ENCODE data around the gene KIRREL3. TPM values are rescaled to one million over a fixed set of nuclear protein-coding genes. Genes with fewer than 3 reads are reported as not detected.

KIRREL3 gene
- total and polyA plus RNA-seq, 3 experiments from 2014 or later, result not detected

GRCh38 chr11:126927623-126928022 lies 72.9 kb downstream of the KIRREL3 start:
- no peaks in the 10 kb centered on the region for H3K4me1 ChIP-seq (ENCODE audit: insufficient read depth, low read length)
- no peaks in the 10 kb centered on the region for H3K9me3 ChIP-seq (ENCODE audit: low read length)
- H3K4me3 ChIP-seq (ENCODE audit: low read length), result no peak overlapping the region
- Mint-ChIP-seq H3K27ac (peak overlapping the region in 1 of 8 donors; percentile 4), H3K36me3 (no peaks in the 10 kb centered on the region), H3K27me3 (peaks cover 6 to 7% of the 10 kb centered on the region in 2 donors), H3K9me3 (peaks cover 0 to 2% (median 0%) of the 10 kb centered on the region in 5 donors), H3K4me1 (no peaks in the 10 kb centered on the region), H3K4me3 (no peak overlapping the region)
- H3K27me3 ChIP-seq (ENCODE audit: insufficient read depth, low read length, poor library complexity, severe bottlenecking), result no peaks in the 10 kb centered on the region
- ChIA-PET CTCF (no interaction called here), POLR2A (no interaction called here)
- no peaks in the 10 kb centered on the region for H3K36me3 ChIP-seq (ENCODE audit: insufficient read depth, low read length)
- H3K27ac ChIP-seq (ENCODE audit: low read depth, low read length), result no peak overlapping the region
- DNase-seq, result no peak

- peaks cover 5 to 6% of the 10 kb centered on the region in 2 donors for H3K27me3 Mint-ChIP-seq
- Histone ChIP-seq H3K9me3 (ENCODE audit: low read length) (no peaks in the 10 kb centered on the region), H3K36me3 (ENCODE audit: insufficient read depth, low read length) (no peaks in the 10 kb centered on the region), H3K27me3 (ENCODE audit: insufficient read depth, low read length, poor library complexity, severe bottlenecking) (no peaks in the 10 kb centered on the region), H3K4me3 (ENCODE audit: low read length) (no peak overlapping the region), H3K27ac (ENCODE audit: low read depth, low read length) (no peak overlapping the region), H3K4me1 (ENCODE audit: insufficient read depth, low read length) (no peaks in the 10 kb centered on the region)
- peaks cover 0 to 2% (median 0%) of the 10 kb centered on the region in 5 donors for H3K9me3 Mint-ChIP-seq
- no peaks in the 10 kb centered on the region for H3K36me3 Mint-ChIP-seq
- H3K27ac Mint-ChIP-seq, result no peak overlapping the region
- no peak overlapping the region for H3K4me3 Mint-ChIP-seq
- DNase-seq, result no peak
- CTCF ChIA-PET, result no interaction called here
- no peaks in the 10 kb centered on the region for H3K4me1 Mint-ChIP-seq
- POLR2A ChIA-PET, result no interaction called here
These were observed 74.2 kb downstream of the KIRREL3 start for GRCh38 chr11:126926376-126926791.

GRCh38 chr11:126925321-126926093 lies 75.1 kb downstream of the KIRREL3 start:
- H3K27me3 ChIP-seq (ENCODE audit: insufficient read depth, low read length, poor library complexity, severe bottlenecking), result no peaks in the 10 kb centered on the region
- H3K4me3 Mint-ChIP-seq, result no peak overlapping the region
- no peak overlapping the region for H3K4me3 ChIP-seq (ENCODE audit: low read length)
- H3K9me3 Mint-ChIP-seq, result peaks cover 0 to 2% (median 0%) of the 10 kb centered on the region in 5 donors
- peaks cover 5 to 6% of the 10 kb centered on the region in 2 donors for H3K27me3 Mint-ChIP-seq
- POLR2A ChIA-PET, result no interaction called here
- no peaks in the 10 kb centered on the region for H3K4me1 Mint-ChIP-seq
- no peak for DNase-seq
- H3K27ac Mint-ChIP-seq, result no peak overlapping the region
- no peaks in the 10 kb centered on the region for H3K4me1 ChIP-seq (ENCODE audit: insufficient read depth, low read length)
- H3K36me3 Mint-ChIP-seq, result no peaks in the 10 kb centered on the region
- no peaks in the 10 kb centered on the region for H3K9me3 ChIP-seq (ENCODE audit: low read length)
- H3K36me3 ChIP-seq (ENCODE audit: insufficient read depth, low read length), result no peaks in the 10 kb centered on the region
- H3K27ac ChIP-seq (ENCODE audit: low read depth, low read length), result no peak overlapping the region
- CTCF ChIA-PET, result no interaction called here

GRCh38 chr11:126924376-126925040 lies 76.1 kb downstream of the KIRREL3 start:
- Histone ChIP-seq H3K4me1 (ENCODE audit: insufficient read depth, low read length) (no peaks in the 10 kb centered on the region), H3K9me3 (ENCODE audit: low read length) (no peaks in the 10 kb centered on the region), H3K27ac (ENCODE audit: low read depth, low read length) (no peak overlapping the region), H3K4me3 (ENCODE audit: low read length) (no peak overlapping the region), H3K27me3 (ENCODE audit: insufficient read depth, low read length, poor library complexity, severe bottlenecking) (no peaks in the 10 kb centered on the region), H3K36me3 (ENCODE audit: insufficient read depth, low read length) (no peaks in the 10 kb centered on the region)
- Mint-ChIP-seq H3K27ac (no peak overlapping the region), H3K27me3 (peaks cover 5 to 6% of the 10 kb centered on the region in 2 donors), H3K4me1 (no peaks in the 10 kb centered on the region), H3K9me3 (peaks cover 0 to 2% (median 0%) of the 10 kb centered on the region in 5 donors), H3K36me3 (no peaks in the 10 kb centered on the region), H3K4me3 (no peak overlapping the region)
- ChIA-PET POLR2A (no interaction called here), CTCF (no interaction called here)
- DNase-seq, result no peak

- no peak overlapping the region for H3K27ac ChIP-seq (ENCODE audit: low read depth, low read length)
- CTCF ChIA-PET, result no interaction called here
- no peaks in the 10 kb centered on the region for H3K36me3 ChIP-seq (ENCODE audit: insufficient read depth, low read length)
- no peak overlapping the region for H3K4me3 ChIP-seq (ENCODE audit: low read length)
- Mint-ChIP-seq H3K27me3 (peaks cover 2 to 3% of the 10 kb centered on the region in 2 donors), H3K36me3 (no peaks in the 10 kb centered on the region), H3K4me1 (no peaks in the 10 kb centered on the region), H3K9me3 (peaks cover 0 to 2% (median 0%) of the 10 kb centered on the region in 5 donors), H3K4me3 (no peak overlapping the region), H3K27ac (no peak overlapping the region)
- no peaks in the 10 kb centered on the region for H3K9me3 ChIP-seq (ENCODE audit: low read length)
- POLR2A ChIA-PET, result no interaction called here
- no peak for DNase-seq
- H3K27me3 ChIP-seq (ENCODE audit: insufficient read depth, low read length, poor library complexity, severe bottlenecking), result no peaks in the 10 kb centered on the region
- no peaks in the 10 kb centered on the region for H3K4me1 ChIP-seq (ENCODE audit: insufficient read depth, low read length)
These were observed 79.7 kb downstream of the KIRREL3 start for GRCh38 chr11:126920833-126921232.

- H3K4me1 Mint-ChIP-seq, result no peaks in the 10 kb centered on the region
- POLR2A ChIA-PET, result no interaction called here
These were observed 81.3 kb downstream of the KIRREL3 start for GRCh38 chr11:126919147-126919823.

GRCh38 chr11:126918556-126918955 lies 82.0 kb downstream of the KIRREL3 start:
- POLR2A ChIA-PET, result no interaction called here
- Mint-ChIP-seq H3K27me3 (no peaks in the 10 kb centered on the region), H3K4me1 (no peaks in the 10 kb centered on the region), H3K9me3 (no peaks in the 10 kb centered on the region), H3K36me3 (no peaks in the 10 kb centered on the region), H3K27ac (no peak overlapping the region), H3K4me3 (no peak overlapping the region)
- no peaks in the 10 kb centered on the region for H3K4me1 ChIP-seq (ENCODE audit: insufficient read depth, low read length)
- DNase-seq, result no peak
- no peaks in the 10 kb centered on the region for H3K36me3 ChIP-seq (ENCODE audit: insufficient read depth, low read length)
- H3K27me3 ChIP-seq (ENCODE audit: insufficient read depth, low read length, poor library complexity, severe bottlenecking), result no peaks in the 10 kb centered on the region
- CTCF ChIA-PET, result no interaction called here
- no peak overlapping the region for H3K27ac ChIP-seq (ENCODE audit: low read depth, low read length)
- no peaks in the 10 kb centered on the region for H3K9me3 ChIP-seq (ENCODE audit: low read length)
- no peak overlapping the region for H3K4me3 ChIP-seq (ENCODE audit: low read length)

More at GRCh38 chr11:126919147-126919823, 81.3 kb downstream of the KIRREL3 start:
- no peak for DNase-seq
- Mint-ChIP-seq H3K4me3 (no peak overlapping the region), H3K27ac (no peak overlapping the region), H3K36me3 (no peaks in the 10 kb centered on the region), H3K27me3 (no peaks in the 10 kb centered on the region), H3K9me3 (no peaks in the 10 kb centered on the region)
- no peaks in the 10 kb centered on the region for H3K9me3 ChIP-seq (ENCODE audit: low read length)
- no peaks in the 10 kb centered on the region for H3K36me3 ChIP-seq (ENCODE audit: insufficient read depth, low read length)
- no peak overlapping the region for H3K4me3 ChIP-seq (ENCODE audit: low read length)
- CTCF ChIA-PET, result no interaction called here
- no peaks in the 10 kb centered on the region for H3K4me1 ChIP-seq (ENCODE audit: insufficient read depth, low read length)
- H3K27me3 ChIP-seq (ENCODE audit: insufficient read depth, low read length, poor library complexity, severe bottlenecking), result no peaks in the 10 kb centered on the region
- no peak overlapping the region for H3K27ac ChIP-seq (ENCODE audit: low read depth, low read length)

- H3K27ac Mint-ChIP-seq, result no peak overlapping the region
- H3K4me1 Mint-ChIP-seq, result no peaks in the 10 kb centered on the region
- Histone ChIP-seq H3K9me3 (ENCODE audit: low read length) (no peaks in the 10 kb centered on the region), H3K4me3 (ENCODE audit: low read length) (no peak overlapping the region), H3K4me1 (ENCODE audit: insufficient read depth, low read length) (no peaks in the 10 kb centered on the region), H3K27ac (ENCODE audit: low read depth, low read length) (no peak overlapping the region), H3K36me3 (ENCODE audit: insufficient read depth, low read length) (no peaks in the 10 kb centered on the region), H3K27me3 (ENCODE audit: insufficient read depth, low read length, poor library complexity, severe bottlenecking) (no peaks in the 10 kb centered on the region)
- no peak for DNase-seq
- H3K9me3 Mint-ChIP-seq, result no peaks in the 10 kb centered on the region
- H3K36me3 Mint-ChIP-seq, result no peaks in the 10 kb centered on the region
- H3K27me3 Mint-ChIP-seq, result no peaks in the 10 kb centered on the region
- H3K4me3 Mint-ChIP-seq, result no peak overlapping the region
- CTCF ChIA-PET, result no interaction called here
- POLR2A ChIA-PET, result no interaction called here
These were observed 82.9 kb downstream of the KIRREL3 start for GRCh38 chr11:126917531-126918204.

All from CD8-positive, alpha-beta memory T cell (primary cell).